HCT116 (cell line): Measurements from ENCODE around the gene HMCN1. TPM values are rescaled to one million over a fixed set of nuclear protein-coding genes. Genes with fewer than 3 reads are reported as not detected.

ENCODE experiments used
- ATAC-seq: fragments of 200-7000 bp; cut with Tn5 transposase; 2 replicates; pipeline ENCODE4 v1.9.1; 2020; ENCODE audit warnings: mild to moderate bottlenecking, moderate library complexity
- Bru-seq: library from RNA; stranded (reverse); fragments of 400-500 nt; gene quantifications from one replicate; lab custom pipeline; 2021; lab: Mats Ljungman, UMichigan
- BruChase-seq, 2 experiments: library from RNA; stranded (reverse); fragments of 400-500 nt; gene quantifications; one replicate each; lab custom pipeline; 2021; lab: Mats Ljungman, UMichigan
- BruUV-seq: library from RNA; stranded (reverse); fragments of 400-500 nt; replicated peaks from 2 replicates; lab custom pipeline; 2021; lab: Mats Ljungman, UMichigan
- CTCF ChIA-PET: fragments of 300-600 bp; sonication (Branson Sonifier 250); formaldehyde crosslinking; loops from one replicate; lab custom pipeline; 2021; ENCODE audit warnings: antibody characterized with exemption; lab: Charles Lee
- POLR2A ChIA-PET: fragments of 300-600, 350-600 bp; sonication (Branson Sonifier 250); formaldehyde crosslinking; loops from one replicate; lab custom pipeline; 2021; ENCODE audit warnings: antibody characterized with exemption; lab: Charles Lee
- RAD21 ChIA-PET, 2 experiments: fragments of 300-600 bp; sonication (Branson Sonifier 250); formaldehyde crosslinking; loops; one replicate each; lab custom pipeline; 2023; ENCODE audit warnings: low total read pairs in 2 of 2; ENCODE audit not compliant: uncharacterized antibody in 2 of 2, unreplicated experiment in 2 of 2, low non-redundant PET in 1 of 2; lab: Charles Lee
- DNase-seq: peaks from one replicate; pipeline ENCODE4 v3.0.0-alpha.2; 2010; ENCODE audit warnings: low read depth, low spot score
- H2AFZ ChIP-seq: fragments of 200-600 bp; shearing (Covaris generic), sonication (generic); 2 replicates; pipeline ENCODE4 v1.6.1; 2017; ENCODE audit warnings: low read depth, mixed run types, mixed read lengths, antibody characterized with exemption, low read length; ENCODE audit not compliant: poor library complexity, severe bottlenecking
- H3K27ac ChIP-seq: 2 replicates; pipeline ENCODE4 v1.5.1; 2012; ENCODE audit warnings: low read depth, low read length
- H3K27me3 ChIP-seq: fragments of 200-600 bp; sonication (generic); 2 replicates; pipeline ENCODE4 v1.6.1; 2016; ENCODE audit warnings: mixed run types, low read length, mixed read lengths; ENCODE audit not compliant: insufficient read depth
- H3K36me3 ChIP-seq, 2 experiments: fragments of 200-500 bp in 1 of 2; fragments of 200-600 bp in 1 of 2; sonication (Bioruptor generic) in 1 of 2; sonication (generic) in 1 of 2; 2 replicates each; pipeline versions ENCODE4 v1.5.1 to v1.6.1; 2014 to 2016; ENCODE audit warnings: low read length in 2 of 2, inconsistent platforms in 1 of 2, mixed read lengths in 1 of 2, mixed run types in 1 of 2; ENCODE audit not compliant: insufficient read depth in 2 of 2, control insufficient read depth in 1 of 2
- H3K4me1 ChIP-seq, 2 experiments: fragments of 200-600 bp in 1 of 2; sonication (generic) in 1 of 2; 2 replicates each; pipeline versions ENCODE4 v1.5.1 to v1.6.1; 2012 to 2017; ENCODE audit warnings: low read length in 2 of 2, inconsistent platforms in 1 of 2, mild to moderate bottlenecking in 1 of 2, mixed read lengths in 1 of 2, mixed run types in 1 of 2, moderate library complexity in 1 of 2; ENCODE audit not compliant: insufficient read depth in 2 of 2, control insufficient read depth in 1 of 2
- H3K4me2 ChIP-seq: fragments of 200-600 bp; sonication (generic); 2 replicates; pipeline ENCODE4 v1.6.1; 2017; ENCODE audit warnings: mixed run types, low read length, mixed read lengths
- H3K4me3 ChIP-seq, 2 experiments: fragments of 200-600 bp in 1 of 2; sonication (generic) in 1 of 2; replicated peaks in 1 of 2; 2 replicates each; pipeline ENCODE4 v1.5.1; 2011 to 2016; ENCODE audit warnings: low read length in 2 of 2, control low read depth in 1 of 2, low read depth in 1 of 2, mild to moderate bottlenecking in 1 of 2, mixed read lengths in 1 of 2, mixed run types in 1 of 2
- H3K79me2 ChIP-seq: fragments of 200-600 bp; sonication (generic); 2 replicates; pipeline ENCODE4 v1.6.1; 2017; ENCODE audit warnings: mild to moderate bottlenecking, mixed run types, low read length, moderate library complexity, mixed read lengths; ENCODE audit not compliant: insufficient read depth
- H3K9ac ChIP-seq: fragments of 200-600 bp; sonication (generic); 2 replicates; pipeline ENCODE4 v1.6.1; 2016; ENCODE audit warnings: low read length, mixed read lengths
- H3K9me2 ChIP-seq: fragments of 200-600 bp; sonication (generic), shearing (Covaris generic); 2 replicates; pipeline ENCODE4 v1.6.1; 2017; ENCODE audit warnings: mixed run types, mild to moderate bottlenecking, moderate library complexity; ENCODE audit not compliant: insufficient read depth
- H3K9me3 ChIP-seq, 2 experiments: fragments of 200-500 bp in 1 of 2; fragments of 200-600 bp in 1 of 2; sonication (Bioruptor generic) in 1 of 2; sonication (generic) in 1 of 2; 2 replicates each; pipeline ENCODE4 v1.6.1; 2014 to 2017; ENCODE audit warnings: low read length in 2 of 2, mixed read lengths in 2 of 2, inconsistent platforms in 1 of 2, low read depth in 1 of 2, mild to moderate bottlenecking in 1 of 2, mixed run types in 1 of 2, moderate library complexity in 1 of 2; ENCODE audit not compliant: control insufficient read depth in 1 of 2, insufficient read depth in 1 of 2
- H4K20me1 ChIP-seq: fragments of 200-600 bp; sonication (generic), shearing (Covaris generic); 2 replicates; pipeline ENCODE4 v1.6.1; 2017; ENCODE audit warnings: mixed run types, mild to moderate bottlenecking, moderate library complexity; ENCODE audit not compliant: insufficient read depth
- CBX3 ChIP-seq: IDR thresholded peaks from 2 replicates; pipeline ENCODE4 v1.6.1; 2012; ENCODE audit warnings: low read depth
- CTCF ChIP-seq, 3 experiments: fragments of 200-600 bp in 1 of 3; sonication (generic) in 1 of 3; IDR thresholded peaks in 2 of 3; conservative IDR thresholded peaks in 1 of 3; 2 replicates each; pipeline ENCODE4 v1.5.1; 2012 to 2017; ENCODE audit warnings: low read depth in 2 of 3, low read length in 2 of 3, antibody characterized with exemption in 1 of 3, borderline replicate concordance in 1 of 3, control low read depth in 1 of 3, mild to moderate bottlenecking in 1 of 3, mixed read lengths in 1 of 3, mixed run types in 1 of 3, moderate library complexity in 1 of 3; ENCODE audit not compliant: insufficient read depth in 1 of 3
- FOSL1 ChIP-seq: IDR thresholded peaks from 2 replicates; pipeline ENCODE4 v1.6.1; 2012; ENCODE audit warnings: low read depth
- MAX ChIP-seq: IDR thresholded peaks from 2 replicates; pipeline ENCODE4 v1.6.1; 2012
- RAD21 ChIP-seq: IDR thresholded peaks from 2 replicates; pipeline ENCODE4 v1.6.1; 2012; ENCODE audit warnings: low read depth, mild to moderate bottlenecking
- SIN3A ChIP-seq: IDR thresholded peaks from 2 replicates; pipeline ENCODE4 v1.6.1; 2012; ENCODE audit warnings: low read depth
- TCF7L2 ChIP-seq: IDR thresholded peaks from 2 replicates; pipeline ENCODE4 v1.7.0; 2011; ENCODE audit warnings: borderline replicate concordance, inconsistent platforms; ENCODE audit not compliant: insufficient read depth, insufficient read length; ENCODE audit errors: extremely low read depth
- intact Hi-C: fragments of 100-400 bp; cut with micrococcal nuclease; formaldehyde crosslinking; loops from 2 replicates; pipeline ENCODE4 v1.10.0; 2022
- long read RNA-seq: library from polyadenylated mRNA; unstranded; transcript quantifications from one replicate; pipeline ENCODE4 v2.0.0, GENCODE V29; 2021; ENCODE audit not compliant: unreplicated experiment
- polyA plus RNA-seq: library from polyadenylated mRNA; unstranded; fragments of >200 nt; gene quantifications from 2 replicates; pipeline ENCODE4 v1.2.1, GENCODE V29; 2012; ENCODE audit warnings: missing spikeins
- total RNA-seq: library from RNA; stranded (reverse); gene quantifications from one replicate; pipeline ENCODE4 v1.2.1, GENCODE V29; 2021; ENCODE audit not compliant: unreplicated experiment

The HMCN1 gene
- total RNA-seq (0.59 TPM), Bru-seq, nascent RNA (percentile 19 among the genes with signal in this experiment), BruChase-seq, experiment 1, labeled RNA remaining after a 6-hour chase (percentile 11 among the genes with signal in this experiment), BruChase-seq, experiment 2, labeled RNA remaining after a 2-hour chase (percentile 19 among the genes with signal in this experiment)
- 0.22 and 0.42 TPM in 2 replicates for polyA plus RNA-seq
- long read RNA-seq = 0 reads

DNA sequence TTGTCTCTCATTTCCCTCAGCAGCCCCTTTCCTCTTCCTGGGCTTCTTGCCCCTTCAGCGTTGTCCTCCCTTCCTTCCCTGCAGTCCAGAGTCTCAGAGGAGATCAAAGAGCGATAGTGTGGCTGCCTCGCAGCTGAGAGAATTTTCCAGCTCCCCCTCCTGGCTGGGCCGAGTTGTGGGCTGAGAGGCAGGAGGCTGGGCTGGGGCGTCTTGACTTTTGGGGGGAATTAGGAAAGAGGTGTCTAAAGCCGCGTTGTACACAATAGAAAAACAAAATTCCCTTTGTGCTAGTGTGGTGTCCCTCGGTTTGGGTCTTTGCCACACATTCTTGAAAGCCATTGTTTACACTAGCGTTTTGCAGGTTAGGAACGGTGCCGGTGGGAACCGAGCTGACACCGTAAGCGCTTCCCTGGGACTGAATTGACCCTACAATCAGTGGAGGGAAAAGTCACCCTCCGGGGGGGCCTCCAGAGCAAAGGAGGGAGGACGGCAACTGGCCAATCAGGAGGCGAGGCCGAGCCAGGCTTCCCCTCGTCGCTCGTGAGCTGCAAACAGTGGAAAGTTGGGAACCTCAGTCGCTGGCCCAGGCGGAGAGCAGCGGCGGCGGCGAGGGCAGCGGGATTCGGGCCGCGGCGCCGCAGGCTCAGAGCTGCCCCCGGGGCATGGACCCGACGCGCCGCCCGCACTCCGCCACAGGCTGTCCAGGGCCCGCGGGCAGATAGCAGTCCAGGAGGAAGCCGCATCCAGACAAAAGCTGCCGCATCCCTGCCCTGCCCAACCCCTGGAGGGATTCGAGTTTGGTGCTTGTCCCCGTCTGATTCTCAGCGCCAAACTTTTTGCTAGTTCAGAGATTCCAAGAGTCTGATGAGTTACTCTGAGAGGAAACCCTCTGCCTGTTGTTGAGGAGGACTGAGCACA, at the start of gene HMCN1:
TSS of gene HMCN1 (plus strand) at position 574 of the 918 bp plus-strand sequence. CDS start 389 bp downstream, outside the sequence.
- Histone ChIP-seq H3K27me3 (no peaks in the 10 kb centered on the region), H3K4me2 (peak within 1 kb of the TSS; percentile 96), H2AFZ (peak within 1 kb of the TSS; percentile 93), H3K9me3 (no peaks in the 10 kb centered on the region), H3K79me2 (no peaks in the 10 kb centered on the region), H3K4me1 (peaks cover 2 to 21% of the 10 kb centered on the region in 2 experiments; a peak in 3 of 4 replicates), H3K27ac (no peak within 1 kb of the TSS; the same call in 1 of the 2 replicates), H3K9me2 (no peaks in the 10 kb centered on the region), H3K4me3 (peak within 1 kb of the TSS; percentile 54 to 64), H3K9ac (peak within 1 kb of the TSS; percentile 51), H3K36me3 (no peaks in the 10 kb centered on the region), H4K20me1 (no peaks in the 10 kb centered on the region)
- POLR2A ChIA-PET = interaction anchor here (1.0 kb wide), 1 partner anchor 13 kb away, joined by 3 read pairs; no protein-coding TSS in a partner anchor
- CTCF ChIA-PET = interaction anchor here (0.6 to 3.8 kb wide), 6 partner anchors 13 to 374 kb away, joined by 3 to 30 read pairs (median 3); no protein-coding TSS in a partner anchor
- no TSS peak for BruUV-seq
- RAD21 ChIA-PET = no interaction called here
- TF ChIP-seq CTCF (IDR thresholded peaks at IDR 0.05 in 2 of 3, conservative IDR thresholded peaks at IDR 0.05 in 1 of 3; ENCODE audit: borderline replicate concordance in 1 of 3, insufficient read depth in 1 of 3, low read depth in 2 of 3, low read length in 2 of 3) (peak; percentile 23 to 65 (median 63); a peak in 5 of 6 replicates), RAD21 (peak; percentile 22; the same call in 1 of the 2 replicates), CBX3 (peak; percentile 84), SIN3A (no peak), MAX (peak; percentile 42; the same call in 1 of the 2 replicates), TCF7L2 (peak; percentile 90), FOSL1 (no peak)
- peak; percentile 41 for DNase-seq
- ATAC-seq = peak; percentile 85
- intact Hi-C loops = no loop called here
